HG02759 (cell line): ENCODE measurements around the gene TDP2.
"Not testable (repeated sequence)": the region's sequence is repeated elsewhere in the genome, so short reads cannot be mapped to it uniquely, and the experiment has no call there.

Source experiments
- ATAC-seq: cut with Tn5 transposase; IDR thresholded peaks from one replicate; pipeline ENCODE4 v1.9.1; 2021; ENCODE audit warnings: mild to moderate bottlenecking, moderate library complexity; ENCODE audit not compliant: unreplicated experiment

Gene TDP2

DNA sequence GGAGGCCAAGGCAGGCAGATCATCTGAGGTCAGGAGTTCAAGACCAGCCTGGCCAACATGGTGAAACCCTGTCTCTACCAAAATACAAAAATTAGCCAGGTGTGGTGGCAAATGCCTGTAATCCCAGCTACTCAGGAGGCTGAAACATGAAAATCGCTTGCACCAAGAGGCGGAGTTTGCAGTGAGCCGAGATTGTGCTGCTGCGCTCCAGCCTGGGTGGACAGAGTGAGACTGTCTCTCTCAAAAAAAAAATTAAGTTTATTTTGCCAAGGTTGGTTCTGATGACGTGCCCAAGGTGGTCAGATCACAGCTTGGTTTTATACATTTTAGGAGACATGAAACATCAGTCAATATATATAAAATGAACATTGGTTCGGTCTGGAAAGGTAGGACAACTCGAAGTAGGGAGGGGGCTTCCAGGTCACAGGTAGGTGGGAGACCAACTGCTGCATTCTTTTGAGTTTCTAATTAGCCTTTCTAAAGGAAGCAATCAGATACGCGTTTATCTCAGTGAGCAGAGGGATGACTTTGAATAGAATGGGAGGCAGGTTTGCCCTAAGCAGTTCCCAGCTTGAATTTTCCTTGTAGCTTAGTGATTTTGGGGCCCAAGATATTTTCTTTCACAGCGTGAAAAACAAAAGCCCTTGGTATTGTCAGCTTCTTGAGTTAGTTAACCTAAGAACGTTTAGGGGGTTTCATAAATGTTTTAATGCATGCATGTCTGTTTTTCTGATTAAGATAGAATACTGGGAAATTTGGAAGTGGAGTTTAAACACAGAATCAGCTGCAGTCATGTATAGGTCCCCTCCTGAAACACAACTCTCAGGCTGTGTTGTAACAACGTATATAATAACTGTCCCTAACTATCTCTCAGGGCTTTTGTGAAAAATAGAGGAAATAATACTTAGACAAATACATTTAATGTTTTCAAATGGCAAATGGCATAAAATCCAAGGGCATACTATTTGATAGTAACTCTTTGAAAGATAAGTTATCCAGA, 16.9 kb upstream of the TDP2 start:
- no peak for ATAC-seq

DNA sequence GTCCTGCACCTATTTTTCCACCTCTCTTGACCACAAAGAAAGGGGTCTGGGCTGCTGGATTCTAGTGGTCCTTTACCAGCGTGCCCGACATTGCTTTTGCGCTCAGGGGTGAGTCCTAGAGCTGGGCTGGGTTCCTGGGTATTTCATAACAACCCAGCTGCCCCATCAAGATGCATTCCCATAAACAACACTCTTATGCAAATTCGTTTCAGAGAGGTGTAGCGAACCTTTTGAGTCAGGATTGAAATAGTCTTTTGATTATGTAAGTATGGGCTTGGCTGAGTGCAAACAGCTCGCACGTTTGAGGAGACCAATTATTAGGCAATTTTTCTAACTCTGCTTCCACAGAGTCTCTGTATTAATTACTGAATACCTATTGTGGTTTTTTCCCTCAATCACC, 13.9 kb upstream of the TDP2 start:
- no peak for ATAC-seq

DNA sequence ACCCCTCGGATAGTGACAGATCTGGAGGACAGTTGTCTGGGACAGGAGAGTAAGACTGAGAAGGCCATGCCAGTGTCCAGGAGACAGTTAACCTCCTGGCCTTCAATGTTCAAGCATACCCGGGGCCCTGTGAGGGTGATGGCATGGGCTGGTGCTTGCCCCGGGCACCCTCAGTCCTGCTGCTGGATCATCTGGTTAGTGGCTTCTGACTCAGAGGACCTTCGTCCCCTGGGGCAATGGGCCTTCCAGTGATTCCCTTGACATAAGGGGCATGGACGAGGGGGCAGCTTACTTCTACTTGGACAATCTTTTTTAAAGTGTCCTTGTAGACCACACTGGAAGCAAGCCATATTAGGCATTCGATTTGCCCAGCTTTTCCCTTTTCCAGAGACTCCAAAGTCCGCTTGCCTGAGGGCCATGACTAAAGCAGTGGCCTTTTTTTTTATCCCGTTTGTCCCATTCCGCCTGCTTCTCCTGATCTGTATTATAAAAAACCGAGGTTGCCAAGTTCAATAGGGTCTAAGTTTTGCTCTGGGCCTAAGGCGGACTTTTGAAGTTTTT, 12.2 kb upstream of the TDP2 start:
- ATAC-seq: not testable (repeated sequence)

DNA sequence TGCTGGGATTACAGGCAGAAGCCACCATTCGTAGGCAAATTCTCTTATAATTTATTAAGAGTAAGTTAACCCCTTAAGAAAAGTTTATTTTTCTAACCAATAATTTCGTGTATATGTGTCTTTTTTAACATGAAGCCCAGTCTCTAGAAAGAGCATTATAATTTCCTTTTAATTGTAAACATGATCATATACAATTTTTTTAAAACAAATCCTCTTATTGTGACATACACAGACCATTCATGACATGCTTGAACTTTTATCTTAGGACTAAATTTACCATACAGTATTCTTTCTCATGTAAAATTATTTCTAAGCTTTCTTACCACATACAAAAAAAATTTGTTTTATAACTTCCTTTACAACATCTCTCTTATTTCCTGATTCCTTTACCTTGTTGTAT, 6.9 kb upstream of the TDP2 start:
- ATAC-seq: no peak

DNA sequence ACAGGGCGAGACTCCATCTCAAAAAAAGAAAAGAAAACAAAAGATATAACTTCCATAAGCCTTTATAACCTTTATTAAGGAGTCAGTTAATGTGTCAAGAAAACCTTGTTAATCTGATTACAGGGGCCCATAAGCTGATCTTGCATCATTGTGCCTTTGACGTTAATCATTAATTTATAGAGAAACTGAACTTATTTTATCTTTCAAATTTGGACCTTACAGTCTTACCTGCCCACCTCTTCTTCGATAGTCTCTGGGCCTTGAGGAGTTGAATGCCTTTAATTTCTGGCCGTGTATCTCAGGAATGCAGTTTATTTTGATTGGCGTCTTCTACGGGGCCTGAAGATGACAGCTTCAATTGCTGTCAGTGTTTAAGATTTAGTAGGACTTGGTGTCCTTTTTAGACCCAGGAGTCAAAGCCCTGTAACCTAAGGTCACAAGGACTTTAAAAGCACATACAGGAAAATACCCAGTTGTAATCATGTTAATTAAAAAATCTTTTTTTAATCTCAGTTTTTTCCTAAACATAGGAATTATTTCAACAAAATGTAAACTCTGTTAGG, 6.0 kb upstream of the TDP2 start:
- ATAC-seq: no peak

DNA sequence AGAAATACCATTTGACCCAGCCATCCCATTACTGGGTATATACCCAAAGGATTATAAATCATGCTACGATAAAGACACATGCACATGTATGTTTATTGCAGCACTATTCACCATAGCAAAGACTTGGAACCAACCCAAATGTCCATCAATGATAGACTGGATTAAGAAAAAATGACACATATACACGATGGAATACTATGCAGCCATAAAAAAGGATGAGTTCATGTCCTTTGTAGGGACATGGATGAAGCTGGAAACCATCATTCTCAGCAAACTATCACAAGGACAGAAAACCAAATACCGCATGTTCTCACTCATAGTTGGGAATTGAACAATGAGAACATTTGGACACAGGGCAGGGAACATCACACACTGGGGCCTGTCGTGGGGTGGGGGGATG, 4.4 kb upstream of the TDP2 start:
- ATAC-seq: not testable (repeated sequence)

DNA sequence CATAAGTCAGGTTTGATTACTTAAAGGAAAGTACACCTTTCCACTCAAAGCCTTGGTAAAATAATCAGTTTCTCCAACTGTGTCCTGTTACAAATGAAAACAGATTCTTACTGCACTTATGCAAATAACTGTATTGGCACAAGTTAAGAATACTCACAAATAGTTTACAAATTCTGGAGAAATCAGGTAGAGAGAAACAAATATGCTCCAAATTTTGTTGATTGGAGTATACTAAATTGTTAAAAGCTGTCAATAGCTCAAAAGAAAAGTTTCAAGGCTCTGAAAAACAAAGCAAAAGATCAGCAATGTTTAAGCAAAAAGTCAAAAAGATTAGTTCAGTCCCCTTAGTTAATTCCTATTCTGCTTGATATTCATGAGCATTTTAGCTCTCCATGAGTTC, 3.8 kb upstream of the TDP2 start:
- not testable (repeated sequence) for ATAC-seq

DNA sequence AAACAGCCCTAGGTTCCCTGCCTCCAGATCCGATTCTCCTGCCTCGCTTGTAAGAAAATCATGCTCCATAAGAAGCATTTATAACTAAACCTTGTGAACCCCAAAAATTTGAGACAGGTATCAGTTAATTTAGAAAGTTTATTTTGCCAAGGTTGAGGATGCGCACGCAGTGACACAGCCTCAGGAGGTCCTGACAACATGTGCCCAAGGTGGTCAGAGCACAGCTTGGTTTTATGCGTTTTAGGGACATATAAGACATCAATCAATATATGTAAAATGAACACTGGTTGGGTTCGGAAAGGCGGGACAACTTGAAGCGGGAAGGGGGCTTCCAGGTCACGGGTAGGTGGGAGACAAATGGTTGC, 2.3 kb upstream of the TDP2 start:
- no peak for ATAC-seq

DNA sequence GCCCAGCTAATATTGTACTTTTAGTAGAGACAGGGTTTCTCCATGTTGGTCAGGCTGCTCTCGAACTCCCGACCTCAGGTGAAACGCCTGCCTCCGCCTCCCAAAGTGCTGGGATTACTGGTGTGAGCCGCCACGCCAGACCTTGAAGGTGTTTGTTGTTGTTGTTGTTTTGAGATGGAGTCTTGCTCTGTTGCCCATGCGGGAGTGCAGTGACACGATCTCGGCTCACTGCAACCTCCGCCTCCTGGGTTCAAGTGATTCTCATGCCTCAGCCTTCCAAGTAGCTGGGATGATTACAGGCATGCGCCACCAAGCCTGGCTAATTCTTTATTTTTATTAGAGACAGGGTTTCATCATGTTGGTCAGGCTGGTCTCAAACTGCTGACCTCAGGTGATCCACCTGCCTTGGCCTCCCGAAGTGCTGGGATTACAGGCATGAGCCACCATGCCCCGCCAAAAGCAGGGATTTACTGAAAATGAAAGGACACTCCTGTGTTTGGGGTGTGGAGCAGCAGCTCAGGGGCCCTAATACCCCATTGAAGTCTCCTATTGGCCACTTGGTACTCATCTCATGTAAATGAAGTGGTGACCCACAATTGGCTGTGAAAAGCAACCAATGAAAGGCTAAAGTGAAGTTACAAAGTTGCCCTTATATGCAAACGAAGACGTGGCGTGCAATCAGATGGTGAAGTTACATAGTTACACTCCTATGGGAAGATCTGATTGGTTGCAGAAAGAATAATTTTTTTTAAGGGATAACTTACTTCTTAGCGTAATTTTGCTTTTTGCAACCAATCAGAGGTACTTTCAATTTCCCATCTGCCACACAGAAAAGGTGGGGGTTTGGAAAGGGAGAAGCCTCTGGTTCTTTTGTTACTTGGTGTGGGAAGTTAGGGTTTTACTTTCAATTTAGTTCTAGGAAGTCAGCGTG, 1.6 kb upstream of the TDP2 start:
- not testable (repeated sequence) for ATAC-seq

DNA sequence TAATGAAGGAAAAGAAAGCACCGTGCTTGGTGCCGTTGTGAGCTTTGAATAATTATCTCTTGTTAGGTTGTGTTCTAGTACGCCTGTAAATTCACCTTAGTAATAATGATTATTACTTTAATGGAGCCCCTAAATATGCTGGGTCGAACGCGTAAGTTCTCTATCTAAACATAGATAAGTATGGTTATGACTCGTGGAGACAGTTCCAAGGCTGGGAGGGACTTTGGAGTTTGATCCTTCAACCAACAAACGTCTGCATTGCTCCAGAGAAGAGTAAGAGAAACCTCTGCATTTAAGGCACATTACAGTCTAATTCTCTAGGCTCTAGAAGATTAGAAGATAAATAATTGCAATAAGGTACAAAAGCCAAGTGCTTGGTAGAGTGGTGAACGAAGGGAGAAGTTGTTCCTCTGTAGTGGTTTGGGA, 692 bp upstream of the TDP2 start:
- no peak for ATAC-seq

DNA sequence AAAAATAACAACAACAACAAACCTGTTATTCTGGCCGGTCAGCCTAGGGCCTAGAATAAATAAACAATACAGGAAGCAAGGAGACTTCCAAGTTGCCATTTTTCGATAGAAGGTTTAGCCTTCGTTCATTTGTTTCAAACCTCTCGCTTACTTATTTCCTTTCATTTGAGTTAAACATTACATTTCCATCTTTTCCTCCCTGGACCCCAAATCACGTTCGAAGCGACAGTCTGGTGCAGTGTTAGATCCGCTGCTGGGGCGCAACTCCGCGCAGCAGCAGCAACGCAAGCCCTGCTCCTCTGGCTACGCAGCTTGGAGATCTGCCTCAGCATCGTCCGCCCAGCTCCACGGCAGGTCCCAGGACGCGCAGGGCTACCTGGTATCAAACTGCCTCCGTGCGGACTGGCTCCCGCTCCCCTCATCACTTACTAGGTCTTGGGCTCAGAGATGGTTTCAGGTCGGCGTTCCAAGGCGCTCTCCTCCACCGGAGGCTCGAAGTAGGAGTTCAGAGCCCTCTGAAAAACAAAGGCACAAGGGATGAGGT, 530 bp downstream of the TDP2 start:
- ATAC-seq: peak; percentile 36

DNA sequence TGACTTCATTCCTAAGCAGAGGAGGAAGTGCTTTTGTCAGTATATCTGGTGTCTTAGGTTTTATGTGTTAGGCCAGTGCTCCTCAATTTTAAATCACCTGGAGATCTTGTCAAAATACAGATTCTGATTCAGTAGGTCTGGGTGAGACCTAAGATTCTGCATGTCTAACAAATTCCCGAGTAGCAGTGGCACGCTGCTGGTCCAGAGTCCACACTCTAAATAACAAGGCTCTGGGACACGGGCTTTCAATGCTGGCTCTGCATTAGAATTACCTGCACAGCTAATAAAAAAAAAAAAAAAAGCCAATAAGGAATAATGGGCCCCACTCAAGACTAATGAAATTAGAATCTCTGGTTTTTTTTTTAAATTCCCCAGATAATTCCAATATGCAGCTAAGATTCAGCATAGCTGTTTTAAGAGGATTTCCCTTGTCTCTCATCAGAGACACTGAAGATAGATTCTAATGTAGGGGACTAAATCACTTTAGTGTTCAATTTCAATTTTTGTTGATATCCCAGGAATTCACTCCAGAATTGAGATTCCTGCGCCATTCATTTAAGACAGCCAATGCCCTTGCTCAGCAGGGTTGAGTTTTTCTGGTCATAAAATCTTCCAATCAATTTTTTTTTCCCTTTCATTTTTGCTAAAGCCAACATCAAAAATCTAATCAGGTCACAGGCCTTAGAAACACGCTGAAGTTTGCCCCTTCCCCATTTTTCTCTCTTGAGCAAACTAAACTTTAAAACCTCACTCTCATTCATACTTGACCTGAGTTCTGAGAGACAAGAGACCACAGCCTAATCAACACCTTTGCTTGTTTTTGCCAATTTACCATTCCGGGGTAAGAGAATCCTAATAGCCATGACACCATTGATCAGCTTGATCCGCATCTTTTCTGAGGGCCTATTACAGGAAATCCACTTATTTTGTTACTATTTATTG, 2.4 kb downstream of the TDP2 start:
- ATAC-seq: no peak

DNA sequence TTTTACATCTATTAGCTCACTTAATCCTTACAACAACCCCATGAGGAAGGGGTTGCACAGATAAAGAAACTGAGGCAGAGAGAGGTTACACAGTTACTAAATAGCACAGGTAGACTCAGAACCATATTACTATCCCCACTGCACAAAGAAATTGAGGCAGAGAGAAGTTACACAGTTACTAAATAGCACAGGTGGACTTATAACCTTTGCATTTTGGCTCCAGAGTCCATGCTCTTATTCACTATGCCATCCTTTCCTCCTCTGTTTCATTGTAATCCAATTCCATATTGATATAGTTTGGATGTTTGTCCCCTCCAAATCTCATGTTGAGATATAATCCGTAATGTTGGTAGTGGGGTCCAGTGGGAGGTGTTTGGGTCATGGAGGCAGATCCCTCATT, 3.5 kb downstream of the TDP2 start:
- no peak for ATAC-seq

DNA sequence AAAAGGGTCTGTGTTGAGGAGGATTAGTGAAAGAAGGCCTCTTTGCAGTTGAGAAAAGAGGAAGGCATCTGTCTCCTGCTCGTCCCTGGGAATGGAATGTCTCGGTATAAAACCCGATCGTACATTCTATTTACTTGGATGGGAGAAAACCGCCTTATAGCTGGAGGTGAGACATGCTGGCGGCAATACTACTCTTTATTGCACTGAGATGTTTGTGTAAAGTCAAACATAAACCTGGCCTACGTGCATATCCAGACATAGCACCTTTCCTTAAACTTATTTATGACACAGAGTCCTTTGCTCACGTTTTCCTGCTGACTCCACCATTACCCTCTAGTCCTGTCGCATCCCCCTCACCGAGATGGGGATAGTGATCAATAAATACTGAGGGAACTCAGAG, 4.5 kb downstream of the TDP2 start:
- ATAC-seq: no peak

DNA sequence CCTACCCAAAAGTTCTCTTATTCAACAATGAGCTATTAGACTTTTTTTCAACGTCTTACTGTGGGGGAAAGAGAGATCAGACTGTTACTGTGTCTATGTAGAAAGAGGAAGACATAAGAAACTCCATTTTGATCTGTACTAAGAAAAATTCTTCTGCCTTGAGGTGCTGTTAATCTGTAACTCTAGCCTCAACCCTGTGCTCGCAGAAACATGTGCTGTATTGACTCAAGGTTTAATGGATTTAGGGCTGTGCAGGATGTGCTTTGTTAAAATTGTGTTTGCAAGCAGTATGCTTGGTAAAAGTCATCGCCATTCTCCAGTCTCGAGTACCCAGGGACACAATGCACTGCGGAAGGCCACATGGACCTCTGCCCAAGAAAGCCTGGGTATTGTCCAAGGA, 4.9 kb downstream of the TDP2 start:
- ATAC-seq: not testable (repeated sequence)

DNA sequence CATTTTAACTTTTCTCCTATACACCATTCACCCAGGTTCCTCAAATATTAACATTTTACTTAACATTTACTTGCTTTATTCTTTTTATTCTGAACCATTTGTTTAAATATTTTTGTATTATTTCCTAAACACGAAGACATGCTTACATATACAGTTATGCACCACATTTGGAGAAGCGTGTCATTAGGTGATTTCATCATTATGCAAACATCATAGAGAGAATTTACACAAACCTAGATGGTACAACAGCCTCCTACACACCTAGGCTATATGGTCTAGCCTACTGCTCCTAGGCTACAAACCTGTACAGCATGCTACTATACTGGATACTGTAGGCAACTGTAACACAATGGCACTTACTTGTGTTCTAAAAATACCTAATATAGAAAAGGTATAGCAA, 6.6 kb downstream of the TDP2 start:
- no peak for ATAC-seq

DNA sequence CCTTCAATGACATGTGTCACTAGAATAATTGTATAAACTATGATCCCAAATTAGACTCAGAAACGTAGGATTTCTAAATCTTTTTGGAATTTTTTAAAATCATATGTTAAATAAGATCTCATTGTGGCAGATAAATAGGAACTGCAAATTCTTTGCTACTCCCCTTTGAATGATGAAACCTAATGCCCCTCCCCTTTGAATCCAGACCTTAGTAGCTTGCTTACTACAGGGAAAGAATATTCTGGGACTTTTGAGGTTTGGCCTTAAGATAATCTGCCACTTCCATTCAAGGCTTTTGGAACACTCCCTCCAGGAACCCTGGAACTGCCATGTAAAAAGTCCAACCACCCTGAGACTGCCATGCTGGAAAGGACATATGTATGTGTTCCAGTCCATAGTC, 7.1 kb downstream of the TDP2 start:
- ATAC-seq: no peak

DNA sequence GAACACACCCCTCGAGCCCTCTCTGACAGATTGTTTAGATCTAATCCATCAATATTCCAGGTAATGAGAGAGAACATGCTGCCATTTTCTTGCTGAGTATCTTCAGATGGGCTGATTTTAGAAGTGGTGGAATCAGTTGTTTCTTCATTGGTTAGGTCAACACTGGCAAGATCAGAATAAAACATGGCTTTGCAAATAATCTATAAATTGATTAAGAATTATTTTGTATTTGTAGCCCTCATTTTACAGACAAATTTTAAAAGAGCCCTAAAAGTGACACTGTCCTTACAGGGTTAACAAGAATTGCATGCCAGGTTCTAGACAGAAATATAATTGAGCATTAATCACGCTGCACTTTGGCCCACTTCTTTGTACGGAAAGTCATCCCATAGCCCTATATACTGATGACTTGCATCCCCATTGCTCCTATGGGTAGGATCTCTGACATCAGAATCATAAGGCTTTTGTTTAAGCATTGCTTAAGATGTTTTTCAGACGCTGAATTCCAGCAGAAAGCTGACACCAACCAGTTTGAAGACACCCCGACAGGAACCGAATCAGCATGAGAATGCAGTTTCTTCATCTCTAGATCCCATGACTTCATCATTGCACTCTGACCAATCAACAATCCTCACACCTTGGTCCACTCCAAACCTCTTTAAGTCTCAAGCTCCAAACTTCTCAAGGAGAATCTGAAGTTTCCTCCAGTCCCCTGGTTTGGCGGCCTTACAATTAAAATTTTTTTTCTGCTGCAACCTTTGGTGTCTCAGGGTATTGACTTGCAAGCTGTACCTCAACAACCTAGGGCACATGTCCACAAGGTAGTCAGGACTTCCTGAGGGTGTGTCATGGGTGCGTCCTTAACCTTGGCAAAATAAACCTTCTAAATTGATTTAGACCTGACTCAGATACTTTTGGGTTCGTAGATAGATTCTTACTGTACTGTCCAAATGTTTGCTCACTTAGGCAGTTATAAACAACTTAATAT, 7.8 kb downstream of the TDP2 start:
- no peak for ATAC-seq
